SHP77 treated with DMSO at 0.1 percent for 48 hours (cell line): ENCODE data around the gene SDF4.
A peak's percentile ranks its signal among the peaks of the same experiment; 100 is the strongest.

Experiments used
- DNase-seq: peaks from one replicate; lab custom pipeline; 2025; lab: John Stamatoyannopoulos, UW

SDF4 gene, protein sequence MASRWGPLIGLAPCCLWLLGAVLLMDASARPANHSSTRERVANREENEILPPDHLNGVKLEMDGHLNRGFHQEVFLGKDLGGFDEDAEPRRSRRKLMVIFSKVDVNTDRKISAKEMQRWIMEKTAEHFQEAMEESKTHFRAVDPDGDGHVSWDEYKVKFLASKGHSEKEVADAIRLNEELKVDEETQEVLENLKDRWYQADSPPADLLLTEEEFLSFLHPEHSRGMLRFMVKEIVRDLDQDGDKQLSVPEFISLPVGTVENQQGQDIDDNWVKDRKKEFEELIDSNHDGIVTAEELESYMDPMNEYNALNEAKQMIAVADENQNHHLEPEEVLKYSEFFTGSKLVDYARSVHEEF

GRCh38 chr1:1231400-1232207 lies at the start of gene SDF4:
SDF4 (minus strand) TSS chr1:1232001; CDS start chr1:1228772, 3,229 bp downstream.
- peak; percentile 89 for DNase-seq

DNA sequence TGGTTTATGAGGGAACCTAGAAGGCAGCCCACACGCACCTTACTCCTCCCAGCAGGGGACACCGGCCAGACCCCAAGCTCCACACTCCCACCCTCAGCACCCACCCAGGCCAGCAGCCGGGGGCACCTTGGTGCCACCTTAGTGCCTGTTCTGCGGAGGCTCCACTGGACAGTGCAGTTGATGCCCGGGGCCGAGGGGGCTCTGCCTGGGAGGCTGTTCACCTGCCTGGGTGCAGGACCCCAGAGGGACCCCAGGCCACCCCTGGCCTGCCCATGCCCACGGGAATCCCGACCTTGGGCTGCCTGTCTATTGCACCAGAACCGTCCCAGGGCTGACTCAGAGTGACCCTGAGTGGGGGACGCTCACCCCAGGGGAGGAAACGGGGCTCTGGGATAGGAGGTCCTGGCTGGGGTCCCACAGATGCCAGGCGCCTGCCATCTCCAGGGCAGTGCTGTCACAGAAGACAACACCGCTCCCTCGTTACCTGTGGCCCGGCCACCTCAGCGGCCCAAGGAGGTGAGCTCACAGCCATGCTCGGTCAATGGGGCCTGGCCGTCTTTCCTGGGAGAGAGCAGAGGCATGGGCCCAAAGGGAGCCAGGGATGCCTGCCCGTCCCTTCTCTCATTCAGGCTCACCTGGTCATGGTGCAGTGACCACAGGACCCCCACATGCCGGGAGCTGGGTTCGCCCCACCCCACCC lies 49.1 kb upstream of the SDF4 start:
- no peak for DNase-seq

- DNase-seq = no peak
Observed at GRCh38 chr1:1279028-1279427, 47.2 kb upstream of the SDF4 start.

- DNase-seq = no peak
Observed at GRCh38 chr1:1278620-1279019, 46.8 kb upstream of the SDF4 start.

DNA sequence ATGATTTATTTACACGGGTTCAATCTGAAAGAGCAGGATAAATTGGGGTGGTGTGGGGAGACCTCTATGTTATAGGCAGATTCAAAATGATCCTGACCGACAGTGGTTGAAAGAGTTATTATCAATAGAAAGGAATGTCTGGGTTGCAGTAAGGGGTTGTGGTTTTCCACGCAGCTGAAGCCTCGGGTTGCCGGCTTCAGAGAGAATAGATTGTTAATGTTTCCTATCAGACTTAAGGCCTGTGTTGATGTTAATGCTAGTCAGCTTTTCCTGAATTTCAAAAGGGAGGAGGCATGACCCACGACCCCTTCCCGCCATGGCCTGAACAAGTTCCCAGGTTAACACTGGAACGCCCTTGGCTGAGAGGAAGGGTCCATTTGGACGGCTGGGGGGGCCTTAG lies 44.0 kb upstream of the SDF4 start:
- no peak for DNase-seq

DNA sequence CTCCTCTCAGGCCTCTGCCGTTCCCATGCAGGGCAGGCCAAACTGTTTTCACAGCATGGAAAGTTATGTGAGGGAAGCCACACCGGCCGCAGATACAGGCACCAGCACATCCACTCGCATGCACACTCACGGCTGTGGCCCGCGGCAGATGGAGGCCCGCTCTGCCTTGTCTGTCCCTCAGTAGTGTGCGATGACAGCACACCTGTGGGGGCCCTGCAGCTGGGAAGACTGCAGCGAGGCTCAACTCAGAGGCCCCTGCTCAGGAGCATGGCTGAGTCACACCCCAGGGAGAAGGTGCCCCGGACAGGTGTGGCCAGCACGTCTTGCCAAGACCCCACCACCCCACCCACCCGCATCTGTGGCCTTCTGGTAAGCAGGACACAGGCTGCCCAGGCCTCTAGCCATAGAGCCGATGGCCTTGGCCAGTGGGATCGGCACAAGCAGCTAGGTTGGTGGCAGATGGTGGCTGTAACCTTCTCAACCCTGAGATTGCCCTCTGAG lies 43.2 kb upstream of the SDF4 start:
- DNase-seq = no peak

GRCh38 chr1:1274299-1274930 lies 42.6 kb upstream of the SDF4 start:
- DNase-seq = no peak

- DNase-seq = peak; percentile 22
Observed at GRCh38 chr1:1273512-1274298, 41.9 kb upstream of the SDF4 start, which contains the start of gene UBE2J2. UBE2J2 (minus strand) TSS chr1:1273854; CDS start chr1:1267992, 5,862 bp downstream.

GRCh38 chr1:1273209-1273511 lies 41.4 kb upstream of the SDF4 start:
- DNase-seq = no peak

- no peak for DNase-seq
Observed at GRCh38 chr1:1272341-1273208, 40.8 kb upstream of the SDF4 start.

DNA sequence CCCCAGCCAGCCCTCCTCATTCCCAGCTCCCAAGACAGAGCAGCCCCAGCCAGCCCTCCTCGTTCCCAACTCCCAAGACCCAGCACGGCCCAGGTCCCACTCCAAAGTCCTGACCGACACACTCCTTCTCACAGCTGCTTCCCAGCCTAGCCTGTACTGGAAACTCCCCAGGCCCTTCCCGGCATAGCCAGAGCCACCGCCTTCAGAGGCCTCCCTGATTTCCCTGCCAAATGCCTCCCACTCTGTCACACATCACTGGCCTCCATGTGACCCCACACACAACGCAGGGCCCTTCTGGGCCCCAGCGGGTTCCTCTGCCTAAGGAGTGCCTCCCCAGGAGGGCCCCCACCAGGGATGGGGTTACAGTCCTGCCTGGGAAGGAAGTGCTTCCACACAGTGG lies 39.0 kb upstream of the SDF4 start:
- DNase-seq = no peak

GRCh38 chr1:1268284-1268682 lies 36.5 kb upstream of the SDF4 start:
- no peak for DNase-seq

- no peak for DNase-seq
Observed at GRCh38 chr1:1267488-1268283, 35.9 kb upstream of the SDF4 start.

- no peak for DNase-seq
Observed at GRCh38 chr1:1264868-1265272, 33.1 kb upstream of the SDF4 start.

- DNase-seq = no peak
Observed at GRCh38 chr1:1264026-1264425, 32.2 kb upstream of the SDF4 start.

DNA sequence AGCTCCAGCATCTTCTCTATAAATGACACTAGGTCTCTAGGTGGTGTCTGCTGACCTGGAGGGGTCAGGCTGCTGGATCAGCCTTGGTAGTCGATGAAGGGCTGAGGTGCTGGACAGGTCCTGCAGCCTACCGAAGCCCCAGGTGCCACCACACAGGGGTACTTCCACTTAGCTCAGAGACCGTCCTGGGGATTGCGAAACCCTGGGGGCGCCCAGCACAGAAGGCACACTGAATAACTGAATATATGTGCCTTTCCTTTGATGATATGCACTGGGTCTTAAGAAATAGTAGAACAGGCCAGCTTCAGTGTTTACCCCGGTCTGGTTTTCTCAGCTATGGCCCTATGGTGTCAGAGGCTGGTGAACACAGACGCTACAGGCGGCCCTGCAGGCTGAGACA lies 31.0 kb upstream of the SDF4 start:
- DNase-seq = no peak

DNA sequence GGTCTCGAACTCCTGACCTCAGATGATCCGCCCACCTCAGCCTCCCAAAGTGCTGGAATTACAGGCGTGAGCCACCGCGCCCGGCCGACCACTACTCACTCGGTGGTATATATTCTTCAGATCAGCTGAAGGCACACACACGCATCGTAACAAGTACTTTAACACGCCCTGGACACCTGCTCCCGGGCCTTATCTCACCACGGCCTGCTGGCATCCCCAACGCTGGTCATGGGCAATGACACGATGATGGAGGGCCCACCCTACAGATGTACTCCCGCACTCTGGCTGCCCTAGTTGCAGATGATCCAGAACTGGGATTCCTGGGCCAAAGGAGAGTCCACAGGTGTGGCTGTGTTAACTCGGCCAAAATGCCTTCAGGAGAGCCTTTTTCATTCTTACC lies 30.3 kb upstream of the SDF4 start:
- no peak for DNase-seq

- DNase-seq = no peak
Observed at GRCh38 chr1:1260843-1261560, 29.2 kb upstream of the SDF4 start.
